Endothelial cell of umbilical vein (primary cell): Measurements from ENCODE around the gene UTS2. TPM values are rescaled to one million over a fixed set of nuclear protein-coding genes. Genes with fewer than 3 reads are reported as not detected.

Experiments
- BruUV-seq: library from RNA; stranded (reverse); fragments of 400-500 nt; replicated peaks from 2 replicates; lab custom pipeline; 2021; lab: Mats Ljungman, UMichigan
- CTCF ChIA-PET: fragments of 300-600, 350-600 bp; sonication (Branson Sonifier 250); formaldehyde crosslinking; loops from one replicate; lab custom pipeline; 2021; ENCODE audit warnings: antibody characterized with exemption, inconsistent platforms; lab: Charles Lee
- POLR2A ChIA-PET: fragments of 300-600, 350-600 bp; sonication (Branson Sonifier 250); formaldehyde crosslinking; loops from one replicate; lab custom pipeline; 2021; ENCODE audit warnings: antibody characterized with exemption, inconsistent platforms; lab: Charles Lee
- DNase-seq: peaks from one replicate; pipeline ENCODE4 v3.0.0-alpha.2; 2011; ENCODE audit warnings: low read depth, low spot score
- FAIRE-seq: peaks from 2 replicates; lab custom pipeline; 2011; peaks lifted over from hg19 to GRCh38; lab: Jason Lieb, UNC
- H2AFZ ChIP-seq: 2 replicates; pipeline ENCODE4 v1.6.0; 2012; ENCODE audit warnings: low read depth, low read length, control low read depth, inconsistent platforms
- H3K27ac ChIP-seq: 2 replicates; pipeline ENCODE4 v1.5.1; 2011; ENCODE audit warnings: low read depth, mild to moderate bottlenecking, control low read depth, low read length, moderate library complexity; ENCODE audit not compliant: insufficient read depth
- H3K27me3 ChIP-seq, 2 experiments: 2 replicates each; pipeline versions ENCODE4 v1.6.0 to v1.6.1; 2011; ENCODE audit warnings: low read length in 2 of 2, mixed read lengths in 1 of 2; ENCODE audit not compliant: control insufficient read depth in 2 of 2, insufficient read depth in 2 of 2
- H3K36me3 ChIP-seq, 2 experiments: 2 replicates in 1 of 2; 3 replicates in 1 of 2; pipeline ENCODE4 v1.5.1; 2011; ENCODE audit warnings: low read length in 2 of 2, mild to moderate bottlenecking in 1 of 2, moderate library complexity in 1 of 2; ENCODE audit not compliant: control insufficient read depth in 2 of 2, insufficient read depth in 2 of 2; ENCODE audit errors: extremely low read depth in 1 of 2
- H3K4me1 ChIP-seq: 3 replicates; pipeline ENCODE4 v1.5.1; 2011; ENCODE audit warnings: mild to moderate bottlenecking, low read length; ENCODE audit not compliant: control insufficient read depth, insufficient read depth; ENCODE audit errors: extremely low read depth
- H3K4me2 ChIP-seq: 2 replicates; pipeline ENCODE4 v1.6.1; 2011; ENCODE audit warnings: low read length, control low read depth, mixed read lengths; ENCODE audit not compliant: insufficient read depth
- H3K4me3 ChIP-seq, 3 experiments: fragments of 200-600 bp in 1 of 3; sonication (generic), shearing (Covaris generic) in 1 of 3; replicated peaks in 1 of 3; 2 replicates each; pipeline ENCODE4 v1.5.1; 2011 to 2016; ENCODE audit warnings: control low read depth in 3 of 3, low read length in 3 of 3, mild to moderate bottlenecking in 2 of 3, inconsistent platforms in 1 of 3, low read depth in 1 of 3, moderate library complexity in 1 of 3; ENCODE audit not compliant: insufficient read depth in 1 of 3
- H3K79me2 ChIP-seq: 2 replicates; pipeline ENCODE4 v1.6.0; 2012; ENCODE audit warnings: low read length, inconsistent platforms; ENCODE audit not compliant: control insufficient read depth, insufficient read depth
- H3K9ac ChIP-seq: replicated peaks from 2 replicates; pipeline ENCODE3; 2011; ENCODE audit warnings: low read length, control low read depth; ENCODE audit not compliant: insufficient read depth; ENCODE audit errors: extremely low read depth
- H3K9me1 ChIP-seq: replicated peaks from 3 replicates; pipeline ENCODE4 v1.6.0; 2011; ENCODE audit warnings: mild to moderate bottlenecking, low read length; ENCODE audit not compliant: control insufficient read depth, insufficient read depth; ENCODE audit errors: extremely low read depth
- H3K9me3 ChIP-seq: replicated peaks from 2 replicates; pipeline ENCODE4 v1.5.1; 2012; ENCODE audit warnings: low read length, inconsistent platforms; ENCODE audit not compliant: control insufficient read depth, insufficient read depth
- H4K20me1 ChIP-seq: replicated peaks from 2 replicates; pipeline ENCODE3; 2011; ENCODE audit warnings: mild to moderate bottlenecking, low read length; ENCODE audit not compliant: control insufficient read depth, insufficient read depth; ENCODE audit errors: extremely low read depth
- EZH2 ChIP-seq: IDR thresholded peaks from 2 replicates; pipeline ENCODE4 v1.6.1; 2012; ENCODE audit warnings: borderline replicate concordance, low read depth, mild to moderate bottlenecking, moderate library complexity, low read length, inconsistent platforms; ENCODE audit not compliant: severe bottlenecking
- FOS ChIP-seq: IDR thresholded peaks from 2 replicates; pipeline ENCODE4 v1.6.1; 2011; ENCODE audit warnings: mild to moderate bottlenecking, low read length, moderate library complexity, borderline replicate concordance; ENCODE audit not compliant: insufficient read depth
- GATA2 ChIP-seq: IDR thresholded peaks from 2 replicates; pipeline ENCODE4 v1.7.0; 2011; ENCODE audit warnings: low read depth, mild to moderate bottlenecking, moderate library complexity, mixed read lengths, low read length; ENCODE audit not compliant: insufficient read length, insufficient read depth
- JUN ChIP-seq: IDR thresholded peaks from 2 replicates; pipeline ENCODE4 v1.6.1; 2011; ENCODE audit warnings: borderline replicate concordance, low read depth; ENCODE audit not compliant: insufficient read length, insufficient read depth
- MYC ChIP-seq: IDR thresholded peaks from one replicate; pipeline ENCODE4 v1.6.1; 2011; ENCODE audit warnings: mild to moderate bottlenecking, low read depth, low read length
- POLR2A ChIP-seq: IDR thresholded peaks from 2 replicates; pipeline ENCODE4 v1.6.1; 2012; ENCODE audit warnings: low read depth, mild to moderate bottlenecking, control low read depth, low read length
- POLR2AphosphoS5 ChIP-seq: IDR thresholded peaks from 2 replicates; pipeline ENCODE4 v1.6.1; 2012; ENCODE audit warnings: low read depth, mild to moderate bottlenecking, control low read depth, low read length, moderate library complexity; ENCODE audit not compliant: insufficient read depth
- dilution Hi-C: fragments of 300-500 bp; cut with MboI; formaldehyde crosslinking; loops from one replicate; pipeline ENCODE4 v1.15.0; 2019; ENCODE audit warnings: low sequenced_read_pairs; ENCODE audit not compliant: extremely low pct_ligation_motif_present
- intact Hi-C: fragments of 100-400 bp; cut with micrococcal nuclease; formaldehyde crosslinking; loops from one replicate; pipeline ENCODE4 v1.10.0; 2022
- polyA plus RNA-seq, 4 experiments: library from polyadenylated mRNA; depleted of rRNA in 3 of 4; stranded (reverse) in 3 of 4; unstranded in 1 of 4; fragments of >200 nt; gene quantifications; 2 replicates each; pipeline versions ENCODE4 v1.2.1 to v1.2.3, GENCODE V29; 2011 to 2012; ENCODE audit warnings: missing spikeins in 1 of 4
- total RNA-seq: library from RNA; stranded (reverse); gene quantifications from 2 replicates; pipeline ENCODE4 v1.2.3, GENCODE V29; 2021
- TF ChIP-seq, protein P1 (sequence below), 2 donors: IDR thresholded peaks; 1 replicate in 1 of 2; 2 replicates in 1 of 2; pipeline ENCODE4 v1.5.1; 2011; ENCODE audit warnings: low read length in 2 of 2, mild to moderate bottlenecking in 2 of 2, moderate library complexity in 2 of 2, control low read depth in 1 of 2, inconsistent platforms in 1 of 2, low read depth in 1 of 2; ENCODE audit not compliant: insufficient read depth in 1 of 2; ENCODE audit errors: extremely low read depth in 1 of 2
- TF ChIP-seq, protein P2 (sequence below): IDR thresholded peaks from 2 replicates; pipeline ENCODE4 v1.6.1; 2011; ENCODE audit not compliant: insufficient read depth, insufficient read length

Gene UTS2
- total and polyA plus RNA-seq, 2 donors (not counting 3 experiments of a cell fraction or from before 2014, with no cell fraction given), result not detected

DNA sequence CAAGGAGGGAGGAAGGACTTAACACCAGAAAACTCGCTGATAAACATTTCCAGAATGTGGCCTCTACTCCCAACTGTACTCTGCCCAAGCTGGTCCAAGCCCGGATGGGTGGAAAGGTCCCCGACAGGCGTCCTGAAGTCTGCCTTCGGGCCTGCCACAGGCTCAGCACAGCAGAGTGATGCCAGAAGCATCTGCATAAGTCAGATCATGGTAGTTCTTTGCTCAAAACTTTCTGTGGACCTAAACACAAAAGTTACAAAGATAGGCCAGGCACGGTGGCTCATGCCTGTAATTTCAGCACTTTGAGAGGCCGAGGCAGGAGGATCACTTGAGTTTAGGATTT, 790 bp upstream of the UTS2 start:
- H3K79me2 ChIP-seq, result no peaks in the 10 kb centered on the region
- BruUV-seq, result no TSS peak
- no peak overlapping the region for H3K9ac ChIP-seq
- FAIRE-seq, result no peak
- H3K9me1 ChIP-seq, result no peaks in the 10 kb centered on the region
- no peak for DNase-seq
- ChIA-PET POLR2A (no interaction called here), CTCF (no interaction called here)
- dilution Hi-C loops, result no loop called here
- no peaks in the 10 kb centered on the region for H3K4me1 ChIP-seq
- peaks cover 2 to 4% of the 10 kb centered on the region in 2 experiments for H3K27me3 ChIP-seq
- H3K4me2 ChIP-seq, result no peak overlapping the region
- no peaks in the 10 kb centered on the region for H3K36me3 ChIP-seq
- no peak overlapping the region for H3K4me3 ChIP-seq
- intact Hi-C loops, result no loop called here
- H3K9me3 ChIP-seq, result no peaks in the 10 kb centered on the region
- H2AFZ ChIP-seq, result no peak overlapping the region
- no peak for TF ChIP-seq EZH2
- TF ChIP-seq JUN, result no peak
- TF ChIP-seq, protein P1, sequence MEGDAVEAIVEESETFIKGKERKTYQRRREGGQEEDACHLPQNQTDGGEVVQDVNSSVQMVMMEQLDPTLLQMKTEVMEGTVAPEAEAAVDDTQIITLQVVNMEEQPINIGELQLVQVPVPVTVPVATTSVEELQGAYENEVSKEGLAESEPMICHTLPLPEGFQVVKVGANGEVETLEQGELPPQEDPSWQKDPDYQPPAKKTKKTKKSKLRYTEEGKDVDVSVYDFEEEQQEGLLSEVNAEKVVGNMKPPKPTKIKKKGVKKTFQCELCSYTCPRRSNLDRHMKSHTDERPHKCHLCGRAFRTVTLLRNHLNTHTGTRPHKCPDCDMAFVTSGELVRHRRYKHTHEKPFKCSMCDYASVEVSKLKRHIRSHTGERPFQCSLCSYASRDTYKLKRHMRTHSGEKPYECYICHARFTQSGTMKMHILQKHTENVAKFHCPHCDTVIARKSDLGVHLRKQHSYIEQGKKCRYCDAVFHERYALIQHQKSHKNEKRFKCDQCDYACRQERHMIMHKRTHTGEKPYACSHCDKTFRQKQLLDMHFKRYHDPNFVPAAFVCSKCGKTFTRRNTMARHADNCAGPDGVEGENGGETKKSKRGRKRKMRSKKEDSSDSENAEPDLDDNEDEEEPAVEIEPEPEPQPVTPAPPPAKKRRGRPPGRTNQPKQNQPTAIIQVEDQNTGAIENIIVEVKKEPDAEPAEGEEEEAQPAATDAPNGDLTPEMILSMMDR (IDR thresholded peaks at IDR 0.05; ENCODE audit: extremely low read depth in 1 of 2, insufficient read depth in 1 of 2, low read depth in 1 of 2, low read length in 2 of 2), result no peak
- no peak for TF ChIP-seq MYC
- no peak for TF ChIP-seq GATA2
- TF ChIP-seq, protein P2, sequence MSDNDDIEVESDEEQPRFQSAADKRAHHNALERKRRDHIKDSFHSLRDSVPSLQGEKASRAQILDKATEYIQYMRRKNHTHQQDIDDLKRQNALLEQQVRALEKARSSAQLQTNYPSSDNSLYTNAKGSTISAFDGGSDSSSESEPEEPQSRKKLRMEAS, result no peak
- TF ChIP-seq POLR2AphosphoS5, result no peak
- no peak for TF ChIP-seq POLR2A
- TF ChIP-seq FOS, result no peak
- H4K20me1 ChIP-seq, result no peaks in the 10 kb centered on the region
- no peak overlapping the region for H3K27ac ChIP-seq
